ENCODE data around the gene TUBA4A.

GRCh38 chr2:219280651-219281050 is 26.9 kb upstream of the TUBA4A start:
- no peak for TF ChIP-seq POLR2A (IDR thresholded peaks at IDR 0.05; ENCODE audit: low read depth, low read length)
- TF ChIP-seq TAF1 (IDR thresholded peaks at IDR 0.05; ENCODE audit: low read depth, low read length), result no peak
- no peak for TF ChIP-seq POLR2AphosphoS5 (IDR thresholded peaks at IDR 0.05; ENCODE audit: low read depth, low read length)
- TF ChIP-seq SPI1 (IDR thresholded peaks at IDR 0.05; ENCODE audit: low read depth, low read length), result no peak
- no peak for TF ChIP-seq POU2F2 (IDR thresholded peaks at IDR 0.05; ENCODE audit: low read depth, low read length)

All from GM12891 (cell line).